KMS-11 (cell line): ENCODE data around the gene NPLOC4.
"Not testable (repeated sequence)": the region's sequence is repeated elsewhere in the genome, so short reads cannot be mapped to it uniquely, and the experiment has no call there.

Experiments used
- H2AFZ ChIP-seq: fragments of 200-600 bp; sonication (generic); 2 replicates; pipeline ENCODE4 v1.6.1; 2016; ENCODE audit warnings: antibody characterized with exemption, mixed run types, low read depth
- H3K27ac ChIP-seq: fragments of 200-600 bp; sonication (generic); 2 replicates; pipeline ENCODE4 v1.6.1; 2016; ENCODE audit warnings: mild to moderate bottlenecking, mixed run types
- H3K27me3 ChIP-seq: fragments of 200-600 bp; sonication (generic); 2 replicates; pipeline ENCODE4 v1.6.1; 2017; ENCODE audit warnings: mild to moderate bottlenecking, low read depth, mixed run types, moderate library complexity; ENCODE audit not compliant: insufficient read depth
- H3K36me3 ChIP-seq: fragments of 200-600 bp; sonication (generic); 2 replicates; pipeline ENCODE4 v1.6.1; 2017; ENCODE audit warnings: mild to moderate bottlenecking, mixed run types; ENCODE audit not compliant: insufficient read depth
- H3K4me1 ChIP-seq: fragments of 200-600 bp; sonication (generic); 2 replicates; pipeline ENCODE4 v1.6.1; 2016; ENCODE audit warnings: mild to moderate bottlenecking, low read depth, mixed run types; ENCODE audit not compliant: poor library complexity, severe bottlenecking
- H3K4me2 ChIP-seq: fragments of 200-600 bp; sonication (generic); 2 replicates; pipeline ENCODE4 v1.7.0; 2016; ENCODE audit warnings: mild to moderate bottlenecking, mixed run types
- H3K4me3 ChIP-seq: fragments of 200-600 bp; sonication (generic); IDR thresholded peaks from 2 replicates; pipeline ENCODE4 v1.6.1; 2017; ENCODE audit warnings: low read depth, low read length, mixed read lengths; ENCODE audit not compliant: insufficient read depth
- H3K79me2 ChIP-seq: fragments of 200-600 bp; sonication (generic); 2 replicates; pipeline ENCODE4 v1.6.1; 2016; ENCODE audit warnings: low read depth, mixed run types; ENCODE audit not compliant: insufficient read depth
- H3K9ac ChIP-seq: fragments of 200-600 bp; sonication (generic); 2 replicates; pipeline ENCODE4 v1.6.1; 2016; ENCODE audit warnings: mild to moderate bottlenecking, mixed run types
- H4K20me1 ChIP-seq: fragments of 200-600 bp; sonication (generic); 2 replicates; pipeline ENCODE4 v1.6.1; 2016; ENCODE audit warnings: mild to moderate bottlenecking, mixed run types; ENCODE audit not compliant: insufficient read depth
- TF ChIP-seq, protein P1 (sequence below): fragments of 200-600 bp; sonication (generic); conservative IDR thresholded peaks from 2 replicates; pipeline ENCODE4 v1.6.1; 2017; ENCODE audit warnings: low read depth, mild to moderate bottlenecking, antibody characterized with exemption, low read length, moderate library complexity, mixed read lengths

The NPLOC4 gene

DNA sequence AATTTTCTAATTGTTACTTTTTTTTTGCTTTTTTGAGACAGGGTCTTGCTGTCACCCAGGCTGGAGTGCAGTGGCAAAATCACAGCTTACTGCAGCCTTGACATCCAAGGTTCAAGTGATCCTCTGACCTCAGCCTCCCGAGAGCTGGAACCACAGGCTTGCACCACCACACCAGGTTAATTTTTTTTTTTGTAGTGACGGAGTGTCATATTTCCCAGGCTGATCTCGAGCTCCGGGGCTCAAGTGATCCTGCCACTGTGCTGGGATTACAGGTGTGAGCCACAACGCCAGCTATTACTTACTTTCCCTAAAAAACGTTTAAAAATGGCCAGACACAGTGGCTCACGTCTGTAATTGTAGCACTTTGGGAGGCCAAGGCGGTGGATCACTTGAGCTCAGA, 6.6 kb downstream of the NPLOC4 start:
- Histone ChIP-seq H3K4me2 (no peak overlapping the region), H3K4me1 (peaks cover 14% of the 10 kb centered on the region), H3K4me3 (no peak overlapping the region), H3K36me3 (peaks cover 29% of the 10 kb centered on the region; the same call in 1 of the 2 replicates), H3K79me2 (peaks cover 72% of the 10 kb centered on the region), H2AFZ (no peak overlapping the region), H3K9ac (no peak overlapping the region), H3K27me3 (no peaks in the 10 kb centered on the region), H4K20me1 (0 out of 2 replicates have a peak, but pooled peaks cover 11% of the 10 kb centered on the region), H3K27ac (no peak overlapping the region)
- TF ChIP-seq, protein P1, sequence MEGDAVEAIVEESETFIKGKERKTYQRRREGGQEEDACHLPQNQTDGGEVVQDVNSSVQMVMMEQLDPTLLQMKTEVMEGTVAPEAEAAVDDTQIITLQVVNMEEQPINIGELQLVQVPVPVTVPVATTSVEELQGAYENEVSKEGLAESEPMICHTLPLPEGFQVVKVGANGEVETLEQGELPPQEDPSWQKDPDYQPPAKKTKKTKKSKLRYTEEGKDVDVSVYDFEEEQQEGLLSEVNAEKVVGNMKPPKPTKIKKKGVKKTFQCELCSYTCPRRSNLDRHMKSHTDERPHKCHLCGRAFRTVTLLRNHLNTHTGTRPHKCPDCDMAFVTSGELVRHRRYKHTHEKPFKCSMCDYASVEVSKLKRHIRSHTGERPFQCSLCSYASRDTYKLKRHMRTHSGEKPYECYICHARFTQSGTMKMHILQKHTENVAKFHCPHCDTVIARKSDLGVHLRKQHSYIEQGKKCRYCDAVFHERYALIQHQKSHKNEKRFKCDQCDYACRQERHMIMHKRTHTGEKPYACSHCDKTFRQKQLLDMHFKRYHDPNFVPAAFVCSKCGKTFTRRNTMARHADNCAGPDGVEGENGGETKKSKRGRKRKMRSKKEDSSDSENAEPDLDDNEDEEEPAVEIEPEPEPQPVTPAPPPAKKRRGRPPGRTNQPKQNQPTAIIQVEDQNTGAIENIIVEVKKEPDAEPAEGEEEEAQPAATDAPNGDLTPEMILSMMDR = no peak

DNA sequence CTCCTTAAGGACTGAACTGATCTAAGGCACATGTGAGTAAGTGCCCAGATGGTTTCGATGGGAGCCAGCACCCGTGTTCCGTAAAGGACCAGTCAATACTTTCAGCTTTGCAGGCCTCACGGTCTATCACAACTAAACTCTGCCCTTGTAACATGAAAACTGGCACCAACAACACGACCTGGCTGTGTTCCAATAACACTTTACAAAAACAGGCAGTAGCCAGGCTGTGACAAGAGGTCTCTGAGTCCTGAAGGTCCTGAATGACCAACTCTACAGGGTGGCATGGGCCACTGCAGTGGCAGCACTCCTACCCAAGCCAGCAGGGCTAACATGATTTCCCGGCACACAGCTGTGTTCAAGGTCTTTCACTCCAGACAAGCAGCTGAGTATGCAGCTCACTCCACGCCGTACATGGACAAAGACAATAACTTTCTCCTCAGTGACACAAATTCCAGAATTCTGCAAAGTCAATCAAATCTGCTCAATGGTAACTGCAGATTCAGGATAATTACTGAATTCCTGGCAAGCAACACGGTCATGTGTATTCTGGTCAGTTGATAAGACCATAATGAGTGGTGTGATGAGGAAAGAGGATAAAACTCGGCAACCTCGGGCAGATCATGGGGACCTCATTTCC, 15.3 kb downstream of the NPLOC4 start:
- no peak overlapping the region for H2AFZ ChIP-seq
- H3K79me2 ChIP-seq = peaks cover 47% of the 10 kb centered on the region

DNA sequence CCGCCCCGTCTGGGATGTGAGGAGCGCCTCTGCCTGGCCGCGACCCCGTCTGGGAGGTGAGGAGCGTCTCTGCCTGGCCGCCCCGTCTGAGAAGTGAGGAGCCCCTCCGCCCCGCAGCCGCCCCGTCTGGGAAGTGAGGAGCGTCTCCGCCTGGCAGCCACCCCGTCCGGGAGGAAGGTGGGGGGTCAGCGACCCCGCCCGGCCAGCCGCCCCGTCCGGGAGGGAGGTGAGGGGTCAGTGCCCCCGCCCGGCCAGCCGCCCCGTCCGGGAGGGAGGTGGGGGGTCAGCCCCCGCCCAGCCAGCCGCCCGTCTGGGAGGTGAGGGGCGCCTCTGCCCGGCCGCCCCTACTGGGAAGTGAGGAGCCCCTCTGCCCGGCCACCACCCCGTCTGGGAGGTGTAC, 18.6 kb downstream of the NPLOC4 start:
- H3K27me3 ChIP-seq, H3K4me2 ChIP-seq, H3K27ac ChIP-seq, H2AFZ ChIP-seq, H4K20me1 ChIP-seq, H3K9ac ChIP-seq, H3K4me3 ChIP-seq: not testable (repeated sequence)
- H3K36me3 ChIP-seq = peaks cover 33% of the 10 kb centered on the region
- H3K4me1 ChIP-seq = peaks cover 39% of the 10 kb centered on the region
- peaks cover 48% of the 10 kb centered on the region for H3K79me2 ChIP-seq

More for the DNA sequence above, 15.3 kb downstream of the NPLOC4 start:
- Histone ChIP-seq H3K27ac (no peak overlapping the region), H3K9ac (no peak overlapping the region), H3K4me3 (no peak overlapping the region), H3K27me3 (no peaks in the 10 kb centered on the region), H3K36me3 (peaks cover 55% of the 10 kb centered on the region), H3K4me2 (no peak overlapping the region), H4K20me1 (no peaks in the 10 kb centered on the region), H3K4me1 (peaks cover 7% of the 10 kb centered on the region)
- TF ChIP-seq, protein P1 = no peak

DNA sequence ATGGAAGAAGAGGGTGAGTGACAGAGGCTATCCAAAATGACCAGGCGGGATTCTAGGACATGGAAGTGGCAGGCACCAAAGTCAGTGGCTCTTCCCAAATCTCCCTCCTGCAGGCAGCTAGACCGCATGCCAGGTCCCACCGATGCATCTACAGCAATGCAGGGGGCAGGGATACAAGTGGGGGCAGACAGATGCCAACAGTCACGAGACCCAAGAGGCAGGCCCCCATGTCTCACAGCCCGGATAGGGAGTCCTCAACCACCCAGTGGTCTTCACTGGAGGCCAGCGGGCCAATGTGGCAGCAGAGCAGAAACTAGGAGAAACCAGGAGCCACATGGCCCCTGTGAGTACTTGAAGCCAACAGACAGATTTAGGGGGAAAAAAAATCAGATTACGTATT, 20.0 kb downstream of the NPLOC4 start:
- Histone ChIP-seq H3K27me3 (no peaks in the 10 kb centered on the region), H3K4me3 (no peak overlapping the region), H3K9ac (no peak overlapping the region), H3K27ac (no peak overlapping the region), H3K4me1 (peaks cover 45% of the 10 kb centered on the region), H4K20me1 (no peaks in the 10 kb centered on the region), H3K79me2 (peaks cover 58% of the 10 kb centered on the region), H3K36me3 (peaks cover 26% of the 10 kb centered on the region), H2AFZ (no peak overlapping the region), H3K4me2 (no peak overlapping the region)
- TF ChIP-seq, protein P1 = no peak

DNA sequence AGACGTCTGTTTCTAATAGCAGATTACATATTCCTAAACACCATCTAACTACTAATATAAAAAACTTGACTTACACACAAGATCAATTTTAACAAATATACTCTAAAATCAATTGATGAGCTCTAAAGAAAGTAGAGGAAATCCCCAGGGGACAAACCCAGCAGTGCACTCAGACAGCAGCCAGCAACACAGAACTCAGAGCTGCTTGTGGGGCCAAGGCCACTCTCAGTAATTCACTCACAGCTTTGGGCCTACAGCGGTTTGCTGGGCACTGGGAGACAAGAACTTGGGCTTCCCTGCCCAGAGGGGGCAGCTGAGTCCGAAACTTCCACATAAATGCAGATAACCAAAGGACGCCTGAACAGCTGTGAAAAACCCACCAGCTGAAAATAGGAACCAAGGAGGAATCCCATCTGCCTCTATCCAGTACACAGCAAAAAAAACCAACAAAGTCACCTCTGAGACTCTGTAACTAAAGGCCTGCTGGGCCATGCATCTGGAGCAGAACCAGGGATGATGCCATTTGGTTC, 21.4 kb downstream of the NPLOC4 start:
- Histone ChIP-seq H3K4me2 (no peak overlapping the region; the same call in 1 of the 2 replicates), H3K27me3 (no peaks in the 10 kb centered on the region), H3K9ac (no peak overlapping the region), H3K27ac (0 out of 2 replicates have a peak overlapping the region, but pooled peaks have one; percentile 1), H3K79me2 (peaks cover 64% of the 10 kb centered on the region), H3K4me3 (no peak overlapping the region), H4K20me1 (no peaks in the 10 kb centered on the region), H3K36me3 (peaks cover 13% of the 10 kb centered on the region), H2AFZ (no peak overlapping the region), H3K4me1 (peaks cover 45% of the 10 kb centered on the region)
- TF ChIP-seq, protein P1 = no peak
